Loucy (cell line): ENCODE results near the gene NBEA.

Experiments used
- H2AFZ ChIP-seq: fragments of 200-600 bp; sonication (generic); 2 replicates; pipeline ENCODE4 v1.6.0; 2016; ENCODE audit warnings: antibody characterized with exemption, mild to moderate bottlenecking, low read length, moderate library complexity
- H3F3A ChIP-seq: fragments of 200-600 bp; 2 replicates; pipeline ENCODE4 v1.6.0; 2016; ENCODE audit warnings: antibody characterized with exemption, low read depth, mild to moderate bottlenecking
- H3K27me3 ChIP-seq: fragments of 200-600 bp; sonication (generic); 2 replicates; pipeline ENCODE4 v1.6.1; 2014; ENCODE audit warnings: low read length, mild to moderate bottlenecking; ENCODE audit not compliant: insufficient read depth, poor library complexity, severe bottlenecking
- H3K36me3 ChIP-seq: fragments of 200-600 bp; sonication (generic); 2 replicates; pipeline ENCODE4 v1.6.1; 2016; ENCODE audit warnings: low read length; ENCODE audit not compliant: insufficient read depth
- H3K4me1 ChIP-seq: fragments of 200-600 bp; sonication (generic); 2 replicates; pipeline ENCODE4 v1.5.1; 2014; ENCODE audit warnings: low read length, mild to moderate bottlenecking; ENCODE audit not compliant: insufficient read depth, poor library complexity, severe bottlenecking
- H3K4me2 ChIP-seq: fragments of 200-600 bp; sonication (generic); 2 replicates; pipeline ENCODE4 v1.6.0; 2014; ENCODE audit warnings: antibody characterized with exemption, low read length, low read depth, mild to moderate bottlenecking; ENCODE audit not compliant: poor library complexity, severe bottlenecking
- H3K4me3 ChIP-seq: fragments of 200-600 bp; sonication (generic); 2 replicates; pipeline ENCODE4 v1.5.1; 2014; ENCODE audit warnings: low read length, mild to moderate bottlenecking, mixed read lengths; ENCODE audit not compliant: poor library complexity, severe bottlenecking
- H3K79me2 ChIP-seq: fragments of 200-600 bp; sonication (generic); 2 replicates; pipeline ENCODE4 v1.6.1; 2014; ENCODE audit warnings: low read length; ENCODE audit not compliant: insufficient read depth
- H3K9ac ChIP-seq: fragments of 200-600 bp; sonication (generic); 2 replicates; pipeline ENCODE4 v1.6.0; 2014; ENCODE audit warnings: mild to moderate bottlenecking, low read depth, low read length, moderate library complexity; ENCODE audit not compliant: poor library complexity, severe bottlenecking
- H3K9me2 ChIP-seq: fragments of 200-600 bp; sonication (generic); replicated peaks from 2 replicates; pipeline ENCODE4 v1.6.1; 2016; ENCODE audit warnings: low read depth, low read length, mixed read lengths
- H3K9me3 ChIP-seq: fragments of 200-600 bp; sonication (generic); 2 replicates; pipeline ENCODE4 v1.6.1; 2014; ENCODE audit warnings: mild to moderate bottlenecking, antibody characterized with exemption, low read length, low read depth; ENCODE audit not compliant: insufficient read depth
- H4K20me1 ChIP-seq: fragments of 200-600 bp; sonication (generic); 2 replicates; pipeline ENCODE4 v1.6.0; 2014; ENCODE audit warnings: antibody characterized with exemption, low read length, mild to moderate bottlenecking; ENCODE audit not compliant: insufficient read depth, poor library complexity, severe bottlenecking
- CTCF ChIP-seq: fragments of 200-600 bp; sonication (generic); conservative IDR thresholded peaks from 2 replicates; pipeline ENCODE4 v1.5.1; 2014; ENCODE audit warnings: mild to moderate bottlenecking, antibody characterized with exemption, low read length
- EZH2phosphoT487 ChIP-seq: fragments of 200-600 bp; IDR thresholded peaks from 2 replicates; pipeline ENCODE4 v1.6.1; 2018; ENCODE audit warnings: antibody characterized with exemption, mild to moderate bottlenecking, moderate library complexity, borderline replicate concordance

Gene NBEA

GRCh38 chr13:35465371-35465770 is 523.3 kb downstream of the NBEA start:
- Histone ChIP-seq H2AFZ (no peak overlapping the region), H3K36me3 (no peaks in the 10 kb centered on the region), H3K4me1 (no peaks in the 10 kb centered on the region), H3K9me2 (no peaks in the 10 kb centered on the region), H3K79me2 (no peaks in the 10 kb centered on the region), H3K4me3 (no peak overlapping the region), H4K20me1 (no peaks in the 10 kb centered on the region), H3K9ac (no peak overlapping the region), H3K4me2 (no peak overlapping the region), H3K9me3 (no peaks in the 10 kb centered on the region), H3K27me3 (no peaks in the 10 kb centered on the region), H3F3A (no peaks in the 10 kb centered on the region)
- TF ChIP-seq CTCF (no peak), EZH2phosphoT487 (no peak)

GRCh38 chr13:35468195-35468594 is 526.1 kb downstream of the NBEA start:
- Histone ChIP-seq H3K79me2 (no peaks in the 10 kb centered on the region), H3K4me3 (no peak overlapping the region), H3K27me3 (no peaks in the 10 kb centered on the region), H4K20me1 (no peaks in the 10 kb centered on the region), H3F3A (no peaks in the 10 kb centered on the region), H3K4me1 (peaks cover 16% of the 10 kb centered on the region), H3K9ac (no peak overlapping the region), H2AFZ (no peak overlapping the region), H3K4me2 (no peak overlapping the region), H3K9me3 (no peaks in the 10 kb centered on the region), H3K36me3 (no peaks in the 10 kb centered on the region), H3K9me2 (no peaks in the 10 kb centered on the region)
- TF ChIP-seq CTCF, result no peak

- no peaks in the 10 kb centered on the region for H3K9me2 ChIP-seq
- no peak overlapping the region for H2AFZ ChIP-seq
- no peak overlapping the region for H3K9ac ChIP-seq
- no peak overlapping the region for H3K4me3 ChIP-seq
- H3K79me2 ChIP-seq, result no peaks in the 10 kb centered on the region
- H3K27me3 ChIP-seq, result no peaks in the 10 kb centered on the region
- no peak overlapping the region for H3K4me2 ChIP-seq
- H3K4me1 ChIP-seq, result peaks cover 16% of the 10 kb centered on the region
- no peaks in the 10 kb centered on the region for H3K36me3 ChIP-seq
- H4K20me1 ChIP-seq, result no peaks in the 10 kb centered on the region
- H3K9me3 ChIP-seq, result no peaks in the 10 kb centered on the region
- no peaks in the 10 kb centered on the region for H3F3A ChIP-seq
- no peak for TF ChIP-seq EZH2phosphoT487
- TF ChIP-seq CTCF, result no peak
Measured at GRCh38 chr13:35469806-35470525, 527.9 kb downstream of the NBEA start.
